HG03558 (cell line): ENCODE measurements around the gene LTN1.
"Not testable (repeated sequence)": the region's sequence is repeated elsewhere in the genome, so short reads cannot be mapped to it uniquely, and the experiment has no call there.

Experiments used
- ATAC-seq: cut with Tn5 transposase; IDR thresholded peaks from one replicate; pipeline ENCODE4 v1.9.1; 2021; ENCODE audit warnings: moderate number of reproducible peaks; ENCODE audit not compliant: unreplicated experiment; ENCODE audit errors: extremely low read depth

Gene LTN1

GRCh38 chr21:28936721-28937120, 56.0 kb downstream of the LTN1 start:
- no peak for ATAC-seq

- ATAC-seq, result no peak
Observed at GRCh38 chr21:28936036-28936435, 56.6 kb downstream of the LTN1 start.

- ATAC-seq, result no peak
Observed at GRCh38 chr21:28932717-28933116, 60.0 kb downstream of the LTN1 start.

- not testable (repeated sequence) for ATAC-seq
Observed at GRCh38 chr21:28931708-28932372, 60.8 kb downstream of the LTN1 start.

- no peak for ATAC-seq
Observed at GRCh38 chr21:28928578-28929420, 63.9 kb downstream of the LTN1 start.

GRCh38 chr21:28927130-28927529, 65.5 kb downstream of the LTN1 start:
- ATAC-seq, result no peak

GRCh38 chr21:28923439-28923975, 69.2 kb downstream of the LTN1 start:
- ATAC-seq, result no peak

- ATAC-seq, result no peak
Observed at GRCh38 chr21:28922368-28922767, 70.3 kb downstream of the LTN1 start.

GRCh38 chr21:28916150-28916893, 76.4 kb downstream of the LTN1 start:
- ATAC-seq, result no peak

GRCh38 chr21:28913071-28913470, 79.6 kb downstream of the LTN1 start:
- ATAC-seq, result no peak

GRCh38 chr21:28910280-28910887, 82.3 kb downstream of the LTN1 start:
- ATAC-seq, result no peak

- no peak for ATAC-seq
Observed at GRCh38 chr21:28908351-28908750, 84.3 kb downstream of the LTN1 start.

GRCh38 chr21:28906841-28907240, 85.8 kb downstream of the LTN1 start:
- ATAC-seq, result no peak

- ATAC-seq, result no peak
Observed at GRCh38 chr21:28906236-28906635, 86.4 kb downstream of the LTN1 start.

- ATAC-seq, result no peak
Observed at GRCh38 chr21:28904961-28905435, 87.7 kb downstream of the LTN1 start.

- no peak for ATAC-seq
Observed at GRCh38 chr21:28903448-28903847, 89.2 kb downstream of the LTN1 start.

- ATAC-seq, result no peak
Observed at GRCh38 chr21:28900481-28900880, 92.2 kb downstream of the LTN1 start.

GRCh38 chr21:28899744-28900143, 92.9 kb downstream of the LTN1 start:
- ATAC-seq, result no peak

GRCh38 chr21:28899220-28899619, 93.5 kb downstream of the LTN1 start:
- ATAC-seq, result no peak

GRCh38 chr21:28893687-28894086, 99.0 kb downstream of the LTN1 start:
- ATAC-seq, result no peak
